Lower leg skin (tissue), 3 donors: ENCODE measurements around the gene CCDC177.

Experiments
- POLR2A ChIP-seq, 2 donors: fragments of 450-650 bp; IDR thresholded peaks; one replicate each; pipeline ENCODE4 v1.6.1; 2016 to 2017; ENCODE audit warnings: antibody characterized with exemption in 2 of 2, mild to moderate bottlenecking in 1 of 2, moderate library complexity in 1 of 2
- TF ChIP-seq, protein P1 (sequence below), 3 donors: fragments of 450-650 bp; IDR thresholded peaks; one replicate each; pipeline ENCODE4 v1.5.1; 2016; ENCODE audit warnings: antibody characterized with exemption in 3 of 3, mild to moderate bottlenecking in 3 of 3, moderate library complexity in 2 of 3

DNA sequence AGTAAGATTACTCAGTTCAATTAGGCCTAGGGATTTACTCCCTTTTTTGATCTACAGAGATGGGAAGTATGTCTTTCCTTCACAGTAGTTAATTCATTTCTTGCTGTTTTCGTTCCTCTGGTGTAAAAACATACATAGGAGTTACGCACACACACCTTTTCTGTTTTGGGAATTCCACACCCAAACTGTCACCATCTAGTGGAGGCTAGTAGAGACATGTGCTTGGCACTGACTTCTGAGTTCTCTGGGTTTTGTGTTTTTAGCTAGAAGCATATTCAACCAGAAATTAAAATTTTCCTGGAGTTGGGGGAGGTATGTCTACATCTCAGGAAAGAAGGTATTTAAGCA lies 38.1 kb upstream of the CCDC177 start:
- TF ChIP-seq, protein P1, sequence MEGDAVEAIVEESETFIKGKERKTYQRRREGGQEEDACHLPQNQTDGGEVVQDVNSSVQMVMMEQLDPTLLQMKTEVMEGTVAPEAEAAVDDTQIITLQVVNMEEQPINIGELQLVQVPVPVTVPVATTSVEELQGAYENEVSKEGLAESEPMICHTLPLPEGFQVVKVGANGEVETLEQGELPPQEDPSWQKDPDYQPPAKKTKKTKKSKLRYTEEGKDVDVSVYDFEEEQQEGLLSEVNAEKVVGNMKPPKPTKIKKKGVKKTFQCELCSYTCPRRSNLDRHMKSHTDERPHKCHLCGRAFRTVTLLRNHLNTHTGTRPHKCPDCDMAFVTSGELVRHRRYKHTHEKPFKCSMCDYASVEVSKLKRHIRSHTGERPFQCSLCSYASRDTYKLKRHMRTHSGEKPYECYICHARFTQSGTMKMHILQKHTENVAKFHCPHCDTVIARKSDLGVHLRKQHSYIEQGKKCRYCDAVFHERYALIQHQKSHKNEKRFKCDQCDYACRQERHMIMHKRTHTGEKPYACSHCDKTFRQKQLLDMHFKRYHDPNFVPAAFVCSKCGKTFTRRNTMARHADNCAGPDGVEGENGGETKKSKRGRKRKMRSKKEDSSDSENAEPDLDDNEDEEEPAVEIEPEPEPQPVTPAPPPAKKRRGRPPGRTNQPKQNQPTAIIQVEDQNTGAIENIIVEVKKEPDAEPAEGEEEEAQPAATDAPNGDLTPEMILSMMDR (IDR thresholded peaks at IDR 0.05) = no peak
- TF ChIP-seq POLR2A (IDR thresholded peaks at IDR 0.05) = no peak
